OCI-LY1 (cell line): Measurements from ENCODE around the gene FOXN3.

Source experiments
- H2AFZ ChIP-seq: fragments of 200-600 bp; sonication (generic), shearing (Covaris generic); 2 replicates; pipeline ENCODE4 v1.6.0; 2014; ENCODE audit warnings: antibody characterized with exemption, mild to moderate bottlenecking, low read length
- H3F3A ChIP-seq: fragments of 200-600 bp; sonication (generic), shearing (Covaris generic); 2 replicates; pipeline ENCODE4 v1.6.0; 2014; ENCODE audit warnings: mild to moderate bottlenecking, antibody characterized with exemption, low read length, moderate library complexity; ENCODE audit not compliant: insufficient read depth
- H3K27ac ChIP-seq: fragments of 200-600 bp; sonication (generic); 2 replicates; pipeline ENCODE4 v1.5.1; 2014; ENCODE audit warnings: low read length, mixed run types, mild to moderate bottlenecking, low read depth; ENCODE audit not compliant: poor library complexity, severe bottlenecking
- H3K27me3 ChIP-seq: fragments of 200-600 bp; sonication (generic); 2 replicates; pipeline ENCODE4 v1.6.0; 2014; ENCODE audit warnings: antibody characterized with exemption, mild to moderate bottlenecking, low read length, moderate library complexity; ENCODE audit not compliant: insufficient read depth
- H3K36me3 ChIP-seq: fragments of 200-600 bp; sonication (generic); 2 replicates; pipeline ENCODE4 v1.6.1; 2014; ENCODE audit warnings: mild to moderate bottlenecking, antibody characterized with exemption, low read length, moderate library complexity, mixed read lengths; ENCODE audit not compliant: insufficient read depth
- H3K4me1 ChIP-seq: fragments of 200-600 bp; sonication (generic); 2 replicates; pipeline ENCODE4 v1.5.1; 2014; ENCODE audit warnings: mild to moderate bottlenecking, low read length, moderate library complexity; ENCODE audit not compliant: insufficient read depth, severe bottlenecking
- H3K4me2 ChIP-seq: fragments of 200-600 bp; sonication (generic), shearing (Covaris generic); 2 replicates; pipeline ENCODE4 v1.6.1; 2014; ENCODE audit warnings: low read length
- H3K4me3 ChIP-seq: fragments of 200-600 bp; sonication (generic); 2 replicates; pipeline ENCODE4 v1.5.1; 2014; ENCODE audit warnings: low read length, low read depth, mild to moderate bottlenecking, mixed read lengths; ENCODE audit not compliant: poor library complexity, severe bottlenecking
- H3K79me2 ChIP-seq: fragments of 200-600 bp; shearing (Covaris generic); 2 replicates; pipeline ENCODE4 v1.6.1; 2016; ENCODE audit warnings: mixed run types, low read length, mixed read lengths; ENCODE audit not compliant: insufficient read depth
- H3K9ac ChIP-seq: fragments of 200-600 bp; sonication (generic), shearing (Covaris generic); 2 replicates; pipeline ENCODE4 v1.6.1; 2014; ENCODE audit warnings: mild to moderate bottlenecking, low read length, mixed read lengths
- H3K9me2 ChIP-seq: fragments of 200-600 bp; sonication (generic), shearing (Covaris generic); 2 replicates; pipeline ENCODE4 v1.6.1; 2014; ENCODE audit warnings: low read depth, mild to moderate bottlenecking, low read length, mixed read lengths
- H3K9me3 ChIP-seq: fragments of 200-600 bp; shearing (Covaris generic); 2 replicates; pipeline ENCODE4 v1.6.1; 2014; ENCODE audit warnings: low read length, mixed read lengths
- H4K20me1 ChIP-seq: fragments of 200-600 bp; sonication (generic), shearing (Covaris generic); 2 replicates; pipeline ENCODE4 v1.6.0; 2016; ENCODE audit warnings: mild to moderate bottlenecking, low read length; ENCODE audit not compliant: insufficient read depth
- CTCF ChIP-seq: fragments of 200-600 bp; sonication (generic), shearing (Covaris generic); IDR thresholded peaks from 2 replicates; pipeline ENCODE4 v1.5.1; 2017; ENCODE audit warnings: mild to moderate bottlenecking, antibody characterized with exemption, low read length, moderate library complexity, mixed read lengths
- EZH2 ChIP-seq: fragments of 200-600 bp; sonication (generic), shearing (Covaris generic); IDR thresholded peaks from 2 replicates; pipeline ENCODE4 v1.8.0; 2017; ENCODE audit warnings: borderline replicate concordance, mixed run types, mild to moderate bottlenecking, antibody characterized with exemption, low read length, moderate library complexity, mixed read lengths

Gene FOXN3

DNA sequence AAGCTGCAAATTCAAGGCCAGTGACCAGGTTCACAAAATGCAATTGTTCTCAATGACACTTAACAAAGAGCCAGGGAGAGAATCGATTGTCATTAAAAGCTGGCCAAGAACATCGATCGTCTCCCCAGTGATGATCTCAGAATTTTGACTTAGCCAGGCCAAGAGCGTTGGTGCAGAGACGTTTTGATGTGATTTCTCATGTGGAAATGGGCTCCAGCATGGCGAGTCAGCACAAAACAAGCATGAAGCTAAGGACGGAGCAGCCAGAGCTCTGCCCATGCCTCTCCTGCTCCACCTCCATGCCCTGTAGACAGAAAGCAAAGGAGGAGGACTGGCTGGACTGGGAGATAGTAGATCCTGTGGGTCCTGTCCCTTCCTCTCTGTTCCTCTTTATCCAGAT lies 270.8 kb downstream of the FOXN3 start:
- Histone ChIP-seq H2AFZ (no peak overlapping the region), H3K36me3 (no peaks in the 10 kb centered on the region), H3K4me2 (no peak overlapping the region), H3K4me1 (no peaks in the 10 kb centered on the region), H4K20me1 (no peaks in the 10 kb centered on the region), H3K9me2 (no peaks in the 10 kb centered on the region), H3K27me3 (peaks cover 5% of the 10 kb centered on the region), H3K9me3 (no peaks in the 10 kb centered on the region), H3K4me3 (no peak overlapping the region), H3K79me2 (no peaks in the 10 kb centered on the region), H3K9ac (no peak overlapping the region), H3F3A (no peaks in the 10 kb centered on the region), H3K27ac (no peak overlapping the region)
- no peak for TF ChIP-seq CTCF
- no peak for TF ChIP-seq EZH2

DNA sequence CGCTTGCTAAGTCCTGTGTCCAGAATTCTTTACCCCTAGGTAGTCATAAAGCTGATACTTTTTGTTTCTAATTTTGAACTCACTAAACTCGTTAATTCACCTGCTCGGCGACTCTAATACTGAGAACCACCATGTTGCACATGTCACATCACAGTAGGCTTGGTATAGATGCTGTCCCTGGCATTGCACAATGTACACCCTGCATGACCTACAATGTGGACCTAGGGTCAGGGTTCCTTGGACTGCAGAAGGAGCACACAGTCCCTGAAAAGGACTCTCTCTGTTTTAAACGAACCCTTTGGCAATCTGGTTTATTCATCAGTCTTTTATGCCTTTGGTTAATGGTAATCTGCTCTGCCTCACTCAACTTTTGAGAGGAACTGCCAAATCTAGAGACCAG lies 272.4 kb downstream of the FOXN3 start:
- no peak overlapping the region for H3K4me3 ChIP-seq
- H3K27ac ChIP-seq = no peak overlapping the region
- H3K9me3 ChIP-seq = no peaks in the 10 kb centered on the region
- no peak overlapping the region for H3K9ac ChIP-seq
- H3K36me3 ChIP-seq = no peaks in the 10 kb centered on the region
- H3K79me2 ChIP-seq = no peaks in the 10 kb centered on the region
- no peaks in the 10 kb centered on the region for H3K9me2 ChIP-seq
- no peak overlapping the region for H2AFZ ChIP-seq
- no peaks in the 10 kb centered on the region for H3F3A ChIP-seq
- H3K27me3 ChIP-seq = peaks cover 5% of the 10 kb centered on the region
- no peaks in the 10 kb centered on the region for H3K4me1 ChIP-seq
- H3K4me2 ChIP-seq = no peak overlapping the region
- TF ChIP-seq EZH2 = no peak
- TF ChIP-seq CTCF = no peak
- H4K20me1 ChIP-seq = no peaks in the 10 kb centered on the region

DNA sequence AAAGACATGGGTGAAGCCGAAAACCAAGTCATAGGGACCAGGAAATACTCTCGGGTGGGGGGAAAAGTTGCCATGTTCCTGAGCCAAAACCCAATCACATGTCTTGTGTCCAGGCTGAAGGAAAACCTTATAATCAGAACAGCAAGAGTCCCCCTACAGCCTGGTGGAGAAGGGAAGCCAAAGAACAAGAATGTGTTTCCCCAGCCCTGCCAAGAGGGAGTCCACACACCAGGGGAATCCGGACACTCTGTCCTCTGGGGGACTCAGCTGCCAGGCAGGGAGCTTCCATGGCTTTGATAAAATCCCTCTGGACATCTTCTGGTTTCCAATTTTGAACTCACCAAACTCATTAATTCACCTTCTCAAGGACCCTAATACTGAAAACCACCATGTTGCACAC lies 273.0 kb downstream of the FOXN3 start:
- H3K4me2 ChIP-seq = no peak overlapping the region
- no peak overlapping the region for H2AFZ ChIP-seq
- H3K36me3 ChIP-seq = no peaks in the 10 kb centered on the region
- peaks cover 5% of the 10 kb centered on the region for H3K27me3 ChIP-seq
- H3K4me3 ChIP-seq = no peak overlapping the region
- no peaks in the 10 kb centered on the region for H4K20me1 ChIP-seq
- H3F3A ChIP-seq = no peaks in the 10 kb centered on the region
- no peaks in the 10 kb centered on the region for H3K9me2 ChIP-seq
- no peaks in the 10 kb centered on the region for H3K79me2 ChIP-seq
- H3K9ac ChIP-seq = no peak overlapping the region
- TF ChIP-seq EZH2 (no peak), CTCF (no peak)
- no peaks in the 10 kb centered on the region for H3K4me1 ChIP-seq
- H3K9me3 ChIP-seq = no peaks in the 10 kb centered on the region
- H3K27ac ChIP-seq = no peak overlapping the region
